SK-N-SH (cell line): ENCODE measurements around the gene CCSER1.

Experiments
- TF ChIP-seq, protein P1 (sequence below): fragments of 200-600 bp; sonication (generic); IDR thresholded peaks from 2 replicates; pipeline ENCODE4 v1.6.1; 2017; ENCODE audit warnings: antibody characterized with exemption, mild to moderate bottlenecking, moderate library complexity
- TF ChIP-seq, protein P2 (sequence below): IDR thresholded peaks from 2 replicates; pipeline ENCODE4 v1.4.0; 2012; ENCODE audit warnings: low read depth, borderline replicate concordance

GRCh38 chr4:91359041-91360031, 1232.1 kb downstream of the CCSER1 start:
- TF ChIP-seq, protein P1, sequence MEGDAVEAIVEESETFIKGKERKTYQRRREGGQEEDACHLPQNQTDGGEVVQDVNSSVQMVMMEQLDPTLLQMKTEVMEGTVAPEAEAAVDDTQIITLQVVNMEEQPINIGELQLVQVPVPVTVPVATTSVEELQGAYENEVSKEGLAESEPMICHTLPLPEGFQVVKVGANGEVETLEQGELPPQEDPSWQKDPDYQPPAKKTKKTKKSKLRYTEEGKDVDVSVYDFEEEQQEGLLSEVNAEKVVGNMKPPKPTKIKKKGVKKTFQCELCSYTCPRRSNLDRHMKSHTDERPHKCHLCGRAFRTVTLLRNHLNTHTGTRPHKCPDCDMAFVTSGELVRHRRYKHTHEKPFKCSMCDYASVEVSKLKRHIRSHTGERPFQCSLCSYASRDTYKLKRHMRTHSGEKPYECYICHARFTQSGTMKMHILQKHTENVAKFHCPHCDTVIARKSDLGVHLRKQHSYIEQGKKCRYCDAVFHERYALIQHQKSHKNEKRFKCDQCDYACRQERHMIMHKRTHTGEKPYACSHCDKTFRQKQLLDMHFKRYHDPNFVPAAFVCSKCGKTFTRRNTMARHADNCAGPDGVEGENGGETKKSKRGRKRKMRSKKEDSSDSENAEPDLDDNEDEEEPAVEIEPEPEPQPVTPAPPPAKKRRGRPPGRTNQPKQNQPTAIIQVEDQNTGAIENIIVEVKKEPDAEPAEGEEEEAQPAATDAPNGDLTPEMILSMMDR, result no peak
- TF ChIP-seq, protein P2, sequence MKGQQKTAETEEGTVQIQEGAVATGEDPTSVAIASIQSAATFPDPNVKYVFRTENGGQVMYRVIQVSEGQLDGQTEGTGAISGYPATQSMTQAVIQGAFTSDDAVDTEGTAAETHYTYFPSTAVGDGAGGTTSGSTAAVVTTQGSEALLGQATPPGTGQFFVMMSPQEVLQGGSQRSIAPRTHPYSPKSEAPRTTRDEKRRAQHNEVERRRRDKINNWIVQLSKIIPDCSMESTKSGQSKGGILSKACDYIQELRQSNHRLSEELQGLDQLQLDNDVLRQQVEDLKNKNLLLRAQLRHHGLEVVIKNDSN, result no peak
